ENCODE data around the gene CFAP61.

DNA sequence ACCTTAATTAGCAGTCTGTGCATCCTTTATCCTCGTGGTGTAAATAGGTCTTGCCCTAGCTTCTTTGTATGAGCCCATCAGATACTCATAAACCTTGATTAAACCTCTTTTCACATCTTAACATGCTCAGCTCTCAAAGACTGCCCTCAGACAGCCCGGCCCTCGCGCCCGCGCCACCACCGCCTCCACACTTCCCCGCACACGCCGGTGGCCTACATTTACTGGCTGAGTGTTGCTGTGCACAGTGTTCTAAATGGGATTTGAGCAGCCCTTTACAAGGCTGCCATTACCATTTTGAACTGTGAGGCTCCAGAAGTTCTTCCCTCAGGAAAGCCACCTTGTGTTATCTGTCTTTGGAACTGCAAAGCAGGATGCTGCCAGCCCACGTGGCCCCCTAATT lies 252.6 kb downstream of the CFAP61 start:
- TF ChIP-seq EP300 (IDR thresholded peaks at IDR 0.05), result no peak
- TF ChIP-seq, protein P1, sequence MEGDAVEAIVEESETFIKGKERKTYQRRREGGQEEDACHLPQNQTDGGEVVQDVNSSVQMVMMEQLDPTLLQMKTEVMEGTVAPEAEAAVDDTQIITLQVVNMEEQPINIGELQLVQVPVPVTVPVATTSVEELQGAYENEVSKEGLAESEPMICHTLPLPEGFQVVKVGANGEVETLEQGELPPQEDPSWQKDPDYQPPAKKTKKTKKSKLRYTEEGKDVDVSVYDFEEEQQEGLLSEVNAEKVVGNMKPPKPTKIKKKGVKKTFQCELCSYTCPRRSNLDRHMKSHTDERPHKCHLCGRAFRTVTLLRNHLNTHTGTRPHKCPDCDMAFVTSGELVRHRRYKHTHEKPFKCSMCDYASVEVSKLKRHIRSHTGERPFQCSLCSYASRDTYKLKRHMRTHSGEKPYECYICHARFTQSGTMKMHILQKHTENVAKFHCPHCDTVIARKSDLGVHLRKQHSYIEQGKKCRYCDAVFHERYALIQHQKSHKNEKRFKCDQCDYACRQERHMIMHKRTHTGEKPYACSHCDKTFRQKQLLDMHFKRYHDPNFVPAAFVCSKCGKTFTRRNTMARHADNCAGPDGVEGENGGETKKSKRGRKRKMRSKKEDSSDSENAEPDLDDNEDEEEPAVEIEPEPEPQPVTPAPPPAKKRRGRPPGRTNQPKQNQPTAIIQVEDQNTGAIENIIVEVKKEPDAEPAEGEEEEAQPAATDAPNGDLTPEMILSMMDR (IDR thresholded peaks at IDR 0.05), result no peak
